OCI-LY1 (cell line): ENCODE results near the gene PREX1.

ENCODE experiments used
- H2AFZ ChIP-seq: fragments of 200-600 bp; sonication (generic), shearing (Covaris generic); 2 replicates; pipeline ENCODE4 v1.6.0; 2014; ENCODE audit warnings: antibody characterized with exemption, mild to moderate bottlenecking, low read length
- H3F3A ChIP-seq: fragments of 200-600 bp; sonication (generic), shearing (Covaris generic); 2 replicates; pipeline ENCODE4 v1.6.0; 2014; ENCODE audit warnings: mild to moderate bottlenecking, antibody characterized with exemption, low read length, moderate library complexity; ENCODE audit not compliant: insufficient read depth
- H3K27ac ChIP-seq: fragments of 200-600 bp; sonication (generic); 2 replicates; pipeline ENCODE4 v1.5.1; 2014; ENCODE audit warnings: low read length, mixed run types, mild to moderate bottlenecking, low read depth; ENCODE audit not compliant: poor library complexity, severe bottlenecking
- H3K27me3 ChIP-seq: fragments of 200-600 bp; sonication (generic); 2 replicates; pipeline ENCODE4 v1.6.0; 2014; ENCODE audit warnings: antibody characterized with exemption, mild to moderate bottlenecking, low read length, moderate library complexity; ENCODE audit not compliant: insufficient read depth
- H3K36me3 ChIP-seq: fragments of 200-600 bp; sonication (generic); 2 replicates; pipeline ENCODE4 v1.6.1; 2014; ENCODE audit warnings: mild to moderate bottlenecking, antibody characterized with exemption, low read length, moderate library complexity, mixed read lengths; ENCODE audit not compliant: insufficient read depth
- H3K4me1 ChIP-seq: fragments of 200-600 bp; sonication (generic); 2 replicates; pipeline ENCODE4 v1.5.1; 2014; ENCODE audit warnings: mild to moderate bottlenecking, low read length, moderate library complexity; ENCODE audit not compliant: insufficient read depth, severe bottlenecking
- H3K4me2 ChIP-seq: fragments of 200-600 bp; sonication (generic), shearing (Covaris generic); 2 replicates; pipeline ENCODE4 v1.6.1; 2014; ENCODE audit warnings: low read length
- H3K4me3 ChIP-seq: fragments of 200-600 bp; sonication (generic); 2 replicates; pipeline ENCODE4 v1.5.1; 2014; ENCODE audit warnings: low read length, low read depth, mild to moderate bottlenecking, mixed read lengths; ENCODE audit not compliant: poor library complexity, severe bottlenecking
- H3K79me2 ChIP-seq: fragments of 200-600 bp; shearing (Covaris generic); 2 replicates; pipeline ENCODE4 v1.6.1; 2016; ENCODE audit warnings: mixed run types, low read length, mixed read lengths; ENCODE audit not compliant: insufficient read depth
- H3K9ac ChIP-seq: fragments of 200-600 bp; sonication (generic), shearing (Covaris generic); 2 replicates; pipeline ENCODE4 v1.6.1; 2014; ENCODE audit warnings: mild to moderate bottlenecking, low read length, mixed read lengths
- H3K9me2 ChIP-seq: fragments of 200-600 bp; sonication (generic), shearing (Covaris generic); 2 replicates; pipeline ENCODE4 v1.6.1; 2014; ENCODE audit warnings: low read depth, mild to moderate bottlenecking, low read length, mixed read lengths
- H3K9me3 ChIP-seq: fragments of 200-600 bp; shearing (Covaris generic); 2 replicates; pipeline ENCODE4 v1.6.1; 2014; ENCODE audit warnings: low read length, mixed read lengths
- H4K20me1 ChIP-seq: fragments of 200-600 bp; sonication (generic), shearing (Covaris generic); 2 replicates; pipeline ENCODE4 v1.6.0; 2016; ENCODE audit warnings: mild to moderate bottlenecking, low read length; ENCODE audit not compliant: insufficient read depth
- EZH2 ChIP-seq: fragments of 200-600 bp; sonication (generic), shearing (Covaris generic); IDR thresholded peaks from 2 replicates; pipeline ENCODE4 v1.8.0; 2017; ENCODE audit warnings: borderline replicate concordance, mixed run types, mild to moderate bottlenecking, antibody characterized with exemption, low read length, moderate library complexity, mixed read lengths
- TF ChIP-seq, protein P1 (sequence below): fragments of 200-600 bp; sonication (generic), shearing (Covaris generic); IDR thresholded peaks from 2 replicates; pipeline ENCODE4 v1.5.1; 2017; ENCODE audit warnings: mild to moderate bottlenecking, antibody characterized with exemption, low read length, moderate library complexity, mixed read lengths

PREX1 gene

GRCh38 chr20:48585061-48585870, 242.5 kb downstream of the PREX1 start:
- H3K9ac ChIP-seq: no peak overlapping the region
- H3K9me2 ChIP-seq: no peaks in the 10 kb centered on the region
- H3K27me3 ChIP-seq: no peaks in the 10 kb centered on the region; the same call in 1 of the 2 replicates
- no peak overlapping the region for H2AFZ ChIP-seq
- no peak overlapping the region for H3K27ac ChIP-seq
- no peaks in the 10 kb centered on the region for H3K9me3 ChIP-seq
- H3K4me3 ChIP-seq: no peak overlapping the region
- H3K36me3 ChIP-seq: no peaks in the 10 kb centered on the region
- H4K20me1 ChIP-seq: no peaks in the 10 kb centered on the region
- TF ChIP-seq, protein P1, sequence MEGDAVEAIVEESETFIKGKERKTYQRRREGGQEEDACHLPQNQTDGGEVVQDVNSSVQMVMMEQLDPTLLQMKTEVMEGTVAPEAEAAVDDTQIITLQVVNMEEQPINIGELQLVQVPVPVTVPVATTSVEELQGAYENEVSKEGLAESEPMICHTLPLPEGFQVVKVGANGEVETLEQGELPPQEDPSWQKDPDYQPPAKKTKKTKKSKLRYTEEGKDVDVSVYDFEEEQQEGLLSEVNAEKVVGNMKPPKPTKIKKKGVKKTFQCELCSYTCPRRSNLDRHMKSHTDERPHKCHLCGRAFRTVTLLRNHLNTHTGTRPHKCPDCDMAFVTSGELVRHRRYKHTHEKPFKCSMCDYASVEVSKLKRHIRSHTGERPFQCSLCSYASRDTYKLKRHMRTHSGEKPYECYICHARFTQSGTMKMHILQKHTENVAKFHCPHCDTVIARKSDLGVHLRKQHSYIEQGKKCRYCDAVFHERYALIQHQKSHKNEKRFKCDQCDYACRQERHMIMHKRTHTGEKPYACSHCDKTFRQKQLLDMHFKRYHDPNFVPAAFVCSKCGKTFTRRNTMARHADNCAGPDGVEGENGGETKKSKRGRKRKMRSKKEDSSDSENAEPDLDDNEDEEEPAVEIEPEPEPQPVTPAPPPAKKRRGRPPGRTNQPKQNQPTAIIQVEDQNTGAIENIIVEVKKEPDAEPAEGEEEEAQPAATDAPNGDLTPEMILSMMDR: no peak
- TF ChIP-seq EZH2: no peak
- no peaks in the 10 kb centered on the region for H3K4me1 ChIP-seq
- no peaks in the 10 kb centered on the region for H3K79me2 ChIP-seq
- no peak overlapping the region for H3K4me2 ChIP-seq
- no peaks in the 10 kb centered on the region for H3F3A ChIP-seq

GRCh38 chr20:48584391-48585060, 243.3 kb downstream of the PREX1 start:
- Histone ChIP-seq H3K27me3 (no peaks in the 10 kb centered on the region; the same call in 1 of the 2 replicates), H3K9ac (no peak overlapping the region), H3K79me2 (no peaks in the 10 kb centered on the region), H3K36me3 (no peaks in the 10 kb centered on the region), H3K4me1 (no peaks in the 10 kb centered on the region), H3K4me2 (no peak overlapping the region), H4K20me1 (no peaks in the 10 kb centered on the region), H3K9me2 (no peaks in the 10 kb centered on the region), H3F3A (no peaks in the 10 kb centered on the region), H3K9me3 (no peaks in the 10 kb centered on the region), H3K27ac (no peak overlapping the region), H2AFZ (no peak overlapping the region), H3K4me3 (no peak overlapping the region)
- TF ChIP-seq, protein P1: no peak
- no peak for TF ChIP-seq EZH2

DNA sequence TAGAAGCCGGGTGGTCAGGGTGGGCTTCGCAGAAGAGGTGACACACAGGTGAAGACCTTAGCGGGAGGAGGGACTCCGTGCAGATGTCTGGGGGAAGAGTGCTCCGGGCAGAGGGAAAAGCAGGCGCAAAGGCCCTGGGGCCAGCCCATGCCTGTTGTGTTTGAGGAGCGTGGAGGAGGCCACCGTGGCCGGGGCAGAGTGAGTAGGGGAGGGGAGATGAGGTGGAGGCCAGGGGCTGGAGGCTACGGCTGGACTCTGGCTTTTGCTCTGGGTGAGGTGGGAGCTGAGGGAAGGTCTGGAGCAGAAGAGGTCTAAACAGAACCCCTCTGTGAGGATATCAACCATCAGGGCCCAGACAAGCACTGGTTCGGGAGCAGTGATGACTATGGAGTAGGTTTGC, 244.0 kb downstream of the PREX1 start:
- Histone ChIP-seq H4K20me1 (no peaks in the 10 kb centered on the region), H3K27ac (no peak overlapping the region), H2AFZ (no peak overlapping the region), H3K79me2 (no peaks in the 10 kb centered on the region), H3K9ac (no peak overlapping the region), H3K9me3 (no peaks in the 10 kb centered on the region), H3K27me3 (no peaks in the 10 kb centered on the region; the same call in 1 of the 2 replicates), H3K36me3 (no peaks in the 10 kb centered on the region), H3K4me3 (no peak overlapping the region), H3F3A (no peaks in the 10 kb centered on the region), H3K4me1 (no peaks in the 10 kb centered on the region), H3K9me2 (no peaks in the 10 kb centered on the region), H3K4me2 (no peak overlapping the region)
- TF ChIP-seq, protein P1: no peak
- TF ChIP-seq EZH2: no peak
